ENCODE measurements around the gene BRD8. TPM values are rescaled to one million over a fixed set of nuclear protein-coding genes. Genes with fewer than 3 reads are reported as not detected.

BRD8 gene
- total and polyA plus RNA-seq, 10 of the 15 experiments (the other 5 are each of a cell fraction or from before 2014, with no cell fraction given), result 28.1 to 78.5 (median 44.5) TPM

DNA sequence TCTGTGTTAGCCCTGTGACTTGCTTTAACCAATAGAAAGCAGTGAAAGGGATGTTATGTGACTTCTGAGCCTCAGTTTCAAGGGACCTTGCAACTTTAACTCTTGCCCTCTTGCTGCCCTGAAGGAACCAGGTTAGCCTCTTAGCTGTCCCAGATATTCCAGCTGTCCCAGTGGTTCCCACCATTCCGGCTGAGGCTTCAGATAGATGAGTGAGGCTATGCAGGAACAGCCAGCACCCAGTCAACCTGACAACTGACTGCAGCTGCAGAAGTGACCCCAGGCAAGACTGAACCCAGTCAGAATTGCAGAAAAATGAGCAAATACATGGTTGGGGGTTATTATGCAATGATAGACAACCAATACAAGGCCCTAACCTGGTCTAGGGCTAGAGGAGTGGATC is 45.1 kb upstream of the BRD8 start:
- ATAC-seq (no peak), FAIRE-seq (no peak), DNase-seq (ENCODE audit: low read depth, low spot score) (no peak)
- Histone ChIP-seq H2AFZ (ENCODE audit: control insufficient read depth, low read depth, low read length) (peak overlapping the region; percentile 51), H3K9me3 (replicated peaks; ENCODE audit: control insufficient read depth, insufficient read depth, low read length) (peaks cover 3% of the 10 kb centered on the region; the same call in 1 of the 3 replicates), H3K36me3 (ENCODE audit: control insufficient read depth in 2 of 2, insufficient read depth in 2 of 2, low read length in 1 of 2) (no peaks in the 10 kb centered on the region), H3K27me3 (replicated peaks in 1 of 2; ENCODE audit: control insufficient read depth in 2 of 2, insufficient read depth in 2 of 2, low read length in 1 of 2) (no peaks in the 10 kb centered on the region; a peak in 1 of 4 replicates), H3K4me3 (no peak overlapping the region), H3K4me1 (ENCODE audit: control insufficient read depth, insufficient read depth, low read length) (no peaks in the 10 kb centered on the region), H4K20me1 (ENCODE audit: control insufficient read depth, insufficient read depth) (no peaks in the 10 kb centered on the region), H3K27ac (ENCODE audit: control insufficient read depth, insufficient read depth) (no peak overlapping the region), H3K79me2 (ENCODE audit: control insufficient read depth, insufficient read depth, low read length) (no peaks in the 10 kb centered on the region), H3K9ac (ENCODE audit: control insufficient read depth, insufficient read depth, low read length) (no peak overlapping the region), H3K4me2 (ENCODE audit: control insufficient read depth, insufficient read depth) (no peak overlapping the region)
- ChIA-PET SMC1A (ENCODE audit: uncharacterized antibody, unreplicated experiment) (interaction anchor here (0.8 to 1.0 kb wide), 3 partner anchors 43 to 130 kb away, joined by 3 read pairs; no protein-coding TSS in a partner anchor), CTCF (interaction anchor here (0.8 to 1.7 kb wide), 8 partner anchors 9 to 130 kb away, joined by 3 to 8 read pairs (median 3); partner anchors contain the start of gene KIF20A), POLR2A (no interaction called here), RAD21 (ENCODE audit: unreplicated experiment) (interaction anchor here (0.8 to 1.0 kb wide), 2 partner anchors 8 to 38 kb away, joined by 3 read pairs; no protein-coding TSS in a partner anchor)
- 43% methylated on average over 1 of the region's 1 CpG for WGBS (ENCODE audit: insufficient coverage, insufficient replicate concordance, low lambda C conversion rate, missing lambda C conversion rate)
- intact Hi-C loops (cut with micrococcal nuclease; ENCODE audit: unreplicated experiment) (no loop called here), in situ Hi-C loops (cut with MboI) (no loop called here)
- BruUV-seq (replicated peaks), result no TSS peak
- TF ChIP-seq HDGF (IDR thresholded peaks at IDR 0.05) (no peak), RCOR1 (conservative IDR thresholded peaks at IDR 0.05; ENCODE audit: low read depth, low read length) (no peak), EED (IDR thresholded peaks at IDR 0.05; ENCODE audit: low read depth) (no peak)
- TF ChIP-seq, protein P1, sequence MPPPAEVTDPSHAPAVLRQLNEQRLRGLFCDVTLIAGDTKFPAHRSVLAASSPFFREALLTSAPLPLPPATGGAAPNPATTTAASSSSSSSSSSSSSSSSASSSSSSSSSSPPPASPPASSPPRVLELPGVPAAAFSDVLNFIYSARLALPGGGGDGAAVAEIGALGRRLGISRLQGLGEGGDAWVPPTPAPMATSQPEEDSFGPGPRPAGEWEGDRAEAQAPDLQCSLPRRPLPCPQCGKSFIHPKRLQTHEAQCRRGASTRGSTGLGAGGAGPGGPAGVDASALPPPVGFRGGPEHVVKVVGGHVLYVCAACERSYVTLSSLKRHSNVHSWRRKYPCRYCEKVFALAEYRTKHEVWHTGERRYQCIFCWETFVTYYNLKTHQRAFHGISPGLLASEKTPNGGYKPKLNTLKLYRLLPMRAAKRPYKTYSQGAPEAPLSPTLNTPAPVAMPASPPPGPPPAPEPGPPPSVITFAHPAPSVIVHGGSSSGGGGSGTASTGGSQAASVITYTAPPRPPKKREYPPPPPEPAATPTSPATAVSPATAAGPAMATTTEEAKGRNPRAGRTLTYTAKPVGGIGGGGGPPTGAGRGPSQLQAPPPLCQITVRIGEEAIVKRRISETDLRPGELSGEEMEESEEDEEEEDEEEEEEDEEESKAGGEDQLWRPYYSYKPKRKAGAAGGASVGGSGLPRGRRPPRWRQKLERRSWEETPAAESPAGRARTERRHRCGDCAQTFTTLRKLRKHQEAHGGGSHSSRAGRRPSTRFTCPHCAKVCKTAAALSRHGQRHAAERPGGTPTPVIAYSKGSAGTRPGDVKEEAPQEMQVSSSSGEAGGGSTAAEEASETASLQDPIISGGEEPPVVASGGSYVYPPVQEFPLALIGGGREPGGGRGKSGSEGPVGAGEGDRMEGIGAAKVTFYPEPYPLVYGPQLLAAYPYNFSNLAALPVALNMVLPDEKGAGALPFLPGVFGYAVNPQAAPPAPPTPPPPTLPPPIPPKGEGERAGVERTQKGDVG (CRISPR knock-in tag; IDR thresholded peaks at IDR 0.05), result no peak
- TF ChIP-seq, protein P2, sequence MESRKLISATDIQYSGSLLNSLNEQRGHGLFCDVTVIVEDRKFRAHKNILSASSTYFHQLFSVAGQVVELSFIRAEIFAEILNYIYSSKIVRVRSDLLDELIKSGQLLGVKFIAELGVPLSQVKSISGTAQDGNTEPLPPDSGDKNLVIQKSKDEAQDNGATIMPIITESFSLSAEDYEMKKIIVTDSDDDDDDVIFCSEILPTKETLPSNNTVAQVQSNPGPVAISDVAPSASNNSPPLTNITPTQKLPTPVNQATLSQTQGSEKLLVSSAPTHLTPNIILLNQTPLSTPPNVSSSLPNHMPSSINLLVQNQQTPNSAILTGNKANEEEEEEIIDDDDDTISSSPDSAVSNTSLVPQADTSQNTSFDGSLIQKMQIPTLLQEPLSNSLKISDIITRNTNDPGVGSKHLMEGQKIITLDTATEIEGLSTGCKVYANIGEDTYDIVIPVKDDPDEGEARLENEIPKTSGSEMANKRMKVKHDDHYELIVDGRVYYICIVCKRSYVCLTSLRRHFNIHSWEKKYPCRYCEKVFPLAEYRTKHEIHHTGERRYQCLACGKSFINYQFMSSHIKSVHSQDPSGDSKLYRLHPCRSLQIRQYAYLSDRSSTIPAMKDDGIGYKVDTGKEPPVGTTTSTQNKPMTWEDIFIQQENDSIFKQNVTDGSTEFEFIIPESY (IDR thresholded peaks at IDR 0.05), result no peak
- TF ChIP-seq, protein P3, sequence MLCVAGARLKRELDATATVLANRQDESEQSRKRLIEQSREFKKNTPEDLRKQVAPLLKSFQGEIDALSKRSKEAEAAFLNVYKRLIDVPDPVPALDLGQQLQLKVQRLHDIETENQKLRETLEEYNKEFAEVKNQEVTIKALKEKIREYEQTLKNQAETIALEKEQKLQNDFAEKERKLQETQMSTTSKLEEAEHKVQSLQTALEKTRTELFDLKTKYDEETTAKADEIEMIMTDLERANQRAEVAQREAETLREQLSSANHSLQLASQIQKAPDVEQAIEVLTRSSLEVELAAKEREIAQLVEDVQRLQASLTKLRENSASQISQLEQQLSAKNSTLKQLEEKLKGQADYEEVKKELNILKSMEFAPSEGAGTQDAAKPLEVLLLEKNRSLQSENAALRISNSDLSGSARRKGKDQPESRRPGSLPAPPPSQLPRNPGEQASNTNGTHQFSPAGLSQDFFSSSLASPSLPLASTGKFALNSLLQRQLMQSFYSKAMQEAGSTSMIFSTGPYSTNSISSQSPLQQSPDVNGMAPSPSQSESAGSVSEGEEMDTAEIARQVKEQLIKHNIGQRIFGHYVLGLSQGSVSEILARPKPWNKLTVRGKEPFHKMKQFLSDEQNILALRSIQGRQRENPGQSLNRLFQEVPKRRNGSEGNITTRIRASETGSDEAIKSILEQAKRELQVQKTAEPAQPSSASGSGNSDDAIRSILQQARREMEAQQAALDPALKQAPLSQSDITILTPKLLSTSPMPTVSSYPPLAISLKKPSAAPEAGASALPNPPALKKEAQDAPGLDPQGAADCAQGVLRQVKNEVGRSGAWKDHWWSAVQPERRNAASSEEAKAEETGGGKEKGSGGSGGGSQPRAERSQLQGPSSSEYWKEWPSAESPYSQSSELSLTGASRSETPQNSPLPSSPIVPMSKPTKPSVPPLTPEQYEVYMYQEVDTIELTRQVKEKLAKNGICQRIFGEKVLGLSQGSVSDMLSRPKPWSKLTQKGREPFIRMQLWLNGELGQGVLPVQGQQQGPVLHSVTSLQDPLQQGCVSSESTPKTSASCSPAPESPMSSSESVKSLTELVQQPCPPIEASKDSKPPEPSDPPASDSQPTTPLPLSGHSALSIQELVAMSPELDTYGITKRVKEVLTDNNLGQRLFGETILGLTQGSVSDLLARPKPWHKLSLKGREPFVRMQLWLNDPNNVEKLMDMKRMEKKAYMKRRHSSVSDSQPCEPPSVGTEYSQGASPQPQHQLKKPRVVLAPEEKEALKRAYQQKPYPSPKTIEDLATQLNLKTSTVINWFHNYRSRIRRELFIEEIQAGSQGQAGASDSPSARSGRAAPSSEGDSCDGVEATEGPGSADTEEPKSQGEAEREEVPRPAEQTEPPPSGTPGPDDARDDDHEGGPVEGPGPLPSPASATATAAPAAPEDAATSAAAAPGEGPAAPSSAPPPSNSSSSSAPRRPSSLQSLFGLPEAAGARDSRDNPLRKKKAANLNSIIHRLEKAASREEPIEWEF (IDR thresholded peaks at IDR 0.05; ENCODE audit: insufficient replicate concordance, low read depth, low read length), result no peak
